WTC11 (cell line): Measurements from ENCODE around the gene PIEZO1. TPM values are rescaled to one million over a fixed set of nuclear protein-coding genes. Genes with fewer than 3 reads are reported as not detected.

Source experiments
- ATAC-seq: fragments of 200-7000 bp; cut with Tn5 transposase; 2 replicates; pipeline ENCODE4 v1.10.0; 2021; ENCODE audit warnings: mild to moderate bottlenecking, moderate library complexity
- CTCF ChIA-PET: fragments of 300-600 bp; sonication (Branson Sonifier 250); formaldehyde crosslinking; loops from one replicate; lab custom pipeline; 2021; ENCODE audit warnings: antibody characterized with exemption; lab: Charles Lee
- POLR2A ChIA-PET: fragments of 350-600 bp; sonication (Branson Sonifier 250); formaldehyde crosslinking; loops from one replicate; lab custom pipeline; 2021; ENCODE audit warnings: antibody characterized with exemption; lab: Charles Lee
- DNase-seq: peaks from one replicate; pipeline ENCODE4 v3.0.0; 2021; ENCODE audit warnings: low spot score
- H3K27ac Mint-ChIP-seq: 2 replicates; pipeline ENCODE4 v1.8.0; 2021; ENCODE audit warnings: mixed read lengths
- H3K27me3 Mint-ChIP-seq: 2 replicates; pipeline ENCODE4 v1.8.0; 2021; ENCODE audit warnings: low read depth, mild to moderate bottlenecking, moderate library complexity, mixed read lengths
- H3K36me3 Mint-ChIP-seq: 2 replicates; pipeline ENCODE4 v1.8.0; 2021; ENCODE audit warnings: mixed read lengths
- H3K4me1 Mint-ChIP-seq: 2 replicates; pipeline ENCODE4 v1.8.0; 2022; ENCODE audit warnings: mixed read lengths
- H3K4me3 Mint-ChIP-seq: 2 replicates; pipeline ENCODE4 v1.8.0; 2021; ENCODE audit warnings: mild to moderate bottlenecking, moderate library complexity, mixed read lengths
- H3K9me3 Mint-ChIP-seq: 2 replicates; pipeline ENCODE4 v1.8.0; 2021; ENCODE audit warnings: mixed read lengths
- E2F1 ChIP-seq: sonication (generic); formaldehyde crosslinking; IDR thresholded peaks from 2 replicates; pipeline ENCODE4 v1.8.0; 2022; ENCODE audit warnings: mild to moderate bottlenecking, missing genetic modification reagents
- ELF4 ChIP-seq: sonication (generic); formaldehyde crosslinking; IDR thresholded peaks from 2 replicates; pipeline ENCODE4 v1.8.1; 2022; ENCODE audit warnings: low read depth, mild to moderate bottlenecking, moderate library complexity, missing genetic modification reagents
- GTF2I ChIP-seq: fragments of 250-450 bp; sonication (Bioruptor Pico); conservative IDR thresholded peaks from 2 replicates; pipeline ENCODE4 v1.4.0; 2021; ENCODE audit warnings: mild to moderate bottlenecking
- IRF2 ChIP-seq: sonication (generic); formaldehyde crosslinking; IDR thresholded peaks from 2 replicates; pipeline ENCODE4 v1.8.0; 2022; ENCODE audit warnings: low read depth, missing genetic modification reagents, borderline replicate concordance
- JAZF1 ChIP-seq: fragments of 250-450 bp; sonication (Bioruptor Pico); IDR thresholded peaks from 2 replicates; pipeline ENCODE4 v1.9.0; 2021; ENCODE audit warnings: moderate library complexity, mild to moderate bottlenecking, inconsistent platforms
- KAT7 ChIP-seq: sonication (generic); formaldehyde crosslinking; IDR thresholded peaks from 2 replicates; pipeline ENCODE4 v1.8.1; 2023; ENCODE audit warnings: missing genetic modification reagents, mild to moderate bottlenecking, borderline replicate concordance
- NFATC4 ChIP-seq: fragments of 250-450 bp; sonication (Bioruptor Pico); IDR thresholded peaks from 2 replicates; pipeline ENCODE4 v1.9.0; 2021; ENCODE audit warnings: mild to moderate bottlenecking
- NFYB ChIP-seq: sonication (generic); formaldehyde crosslinking; conservative IDR thresholded peaks from 2 replicates; pipeline ENCODE4 v1.8.0; 2022; ENCODE audit warnings: low read depth, missing genetic modification reagents
- NR2C2 ChIP-seq: sonication (generic); formaldehyde crosslinking; IDR thresholded peaks from 2 replicates; pipeline ENCODE4 v1.8.0; 2022; ENCODE audit warnings: mild to moderate bottlenecking, missing genetic modification reagents
- PREB ChIP-seq: sonication (generic); formaldehyde crosslinking; IDR thresholded peaks from 2 replicates; pipeline ENCODE4 v1.8.1; 2022; ENCODE audit warnings: mild to moderate bottlenecking, missing genetic modification reagents, moderate library complexity, borderline replicate concordance
- RELA ChIP-seq: sonication (generic); formaldehyde crosslinking; IDR thresholded peaks from 2 replicates; pipeline ENCODE4 v1.8.1; 2022; ENCODE audit warnings: missing genetic modification reagents, mild to moderate bottlenecking, borderline replicate concordance
- SMAD4 ChIP-seq: sonication (generic); formaldehyde crosslinking; IDR thresholded peaks from 2 replicates; pipeline ENCODE4 v1.8.0; 2022; ENCODE audit warnings: mild to moderate bottlenecking, missing genetic modification reagents
- TEAD1 ChIP-seq: sonication (generic); formaldehyde crosslinking; IDR thresholded peaks from 2 replicates; pipeline ENCODE4 v1.8.0; 2022; ENCODE audit warnings: mild to moderate bottlenecking, missing genetic modification reagents
- USF1 ChIP-seq: sonication (generic); formaldehyde crosslinking; IDR thresholded peaks from 2 replicates; pipeline ENCODE4 v1.8.0; 2022; ENCODE audit warnings: mild to moderate bottlenecking, missing genetic modification reagents
- ZNF532 ChIP-seq: fragments of 250-450 bp; sonication (Bioruptor Pico); IDR thresholded peaks from 2 replicates; pipeline ENCODE4 v1.9.0; 2021; ENCODE audit warnings: mild to moderate bottlenecking, borderline replicate concordance
- total RNA-seq: library from RNA; stranded (reverse); gene quantifications from 3 replicates; pipeline ENCODE4 v1.2.3, GENCODE V29; 2021
- TF ChIP-seq, protein P1 (sequence below): sonication (generic); formaldehyde crosslinking; IDR thresholded peaks from 2 replicates; pipeline ENCODE4 v1.8.1; 2022; ENCODE audit warnings: low read depth, missing genetic modification reagents, borderline replicate concordance
- TF ChIP-seq, protein P2 (sequence below): sonication (generic); formaldehyde crosslinking; IDR thresholded peaks from 2 replicates; pipeline ENCODE4 v1.8.1; 2023; ENCODE audit warnings: mild to moderate bottlenecking, missing genetic modification reagents, moderate library complexity
- TF ChIP-seq, protein P3 (sequence below): sonication (generic); formaldehyde crosslinking; IDR thresholded peaks from 2 replicates; pipeline ENCODE4 v1.8.0; 2023; ENCODE audit warnings: missing genetic modification reagents

PIEZO1 gene
- total RNA-seq, 1 experiment from 2014 or later = 71.3 TPM

DNA sequence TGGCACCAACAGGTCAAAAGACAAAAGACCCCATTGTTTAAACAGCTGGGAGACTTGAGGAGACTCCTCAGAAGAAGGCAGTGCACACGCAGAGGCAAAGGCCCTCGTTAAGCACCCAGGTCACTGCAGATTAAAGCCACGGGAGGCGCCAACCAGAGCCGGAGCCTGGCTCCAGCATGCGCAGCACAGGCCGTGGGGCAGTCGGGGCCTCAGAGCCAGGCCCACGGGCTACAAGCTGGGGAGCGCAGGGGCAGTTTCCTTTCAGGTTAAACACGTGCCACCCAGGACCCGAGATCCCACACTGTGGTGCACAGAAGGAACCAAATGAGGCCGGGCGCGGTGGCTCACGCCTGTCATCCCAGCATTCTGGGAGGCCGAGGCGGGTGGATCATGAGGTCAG, 9.2 kb downstream of the PIEZO1 start (continued):
- TF ChIP-seq, protein P1, sequence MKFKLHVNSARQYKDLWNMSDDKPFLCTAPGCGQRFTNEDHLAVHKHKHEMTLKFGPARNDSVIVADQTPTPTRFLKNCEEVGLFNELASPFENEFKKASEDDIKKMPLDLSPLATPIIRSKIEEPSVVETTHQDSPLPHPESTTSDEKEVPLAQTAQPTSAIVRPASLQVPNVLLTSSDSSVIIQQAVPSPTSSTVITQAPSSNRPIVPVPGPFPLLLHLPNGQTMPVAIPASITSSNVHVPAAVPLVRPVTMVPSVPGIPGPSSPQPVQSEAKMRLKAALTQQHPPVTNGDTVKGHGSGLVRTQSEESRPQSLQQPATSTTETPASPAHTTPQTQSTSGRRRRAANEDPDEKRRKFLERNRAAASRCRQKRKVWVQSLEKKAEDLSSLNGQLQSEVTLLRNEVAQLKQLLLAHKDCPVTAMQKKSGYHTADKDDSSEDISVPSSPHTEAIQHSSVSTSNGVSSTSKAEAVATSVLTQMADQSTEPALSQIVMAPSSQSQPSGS (CRISPR knock-in tag) = no peak
- TF ChIP-seq, protein P2, sequence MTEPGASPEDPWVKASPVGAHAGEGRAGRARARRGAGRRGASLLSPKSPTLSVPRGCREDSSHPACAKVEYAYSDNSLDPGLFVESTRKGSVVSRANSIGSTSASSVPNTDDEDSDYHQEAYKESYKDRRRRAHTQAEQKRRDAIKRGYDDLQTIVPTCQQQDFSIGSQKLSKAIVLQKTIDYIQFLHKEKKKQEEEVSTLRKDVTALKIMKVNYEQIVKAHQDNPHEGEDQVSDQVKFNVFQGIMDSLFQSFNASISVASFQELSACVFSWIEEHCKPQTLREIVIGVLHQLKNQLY (CRISPR knock-in tag) = no peak
- no peak for TF ChIP-seq NFATC4 (CRISPR knock-in tag)
- no peak for TF ChIP-seq GTF2I (CRISPR knock-in tag)
- TF ChIP-seq E2F1 (CRISPR knock-in tag) = no peak
- TF ChIP-seq NFYB (CRISPR knock-in tag) = no peak

DNA sequence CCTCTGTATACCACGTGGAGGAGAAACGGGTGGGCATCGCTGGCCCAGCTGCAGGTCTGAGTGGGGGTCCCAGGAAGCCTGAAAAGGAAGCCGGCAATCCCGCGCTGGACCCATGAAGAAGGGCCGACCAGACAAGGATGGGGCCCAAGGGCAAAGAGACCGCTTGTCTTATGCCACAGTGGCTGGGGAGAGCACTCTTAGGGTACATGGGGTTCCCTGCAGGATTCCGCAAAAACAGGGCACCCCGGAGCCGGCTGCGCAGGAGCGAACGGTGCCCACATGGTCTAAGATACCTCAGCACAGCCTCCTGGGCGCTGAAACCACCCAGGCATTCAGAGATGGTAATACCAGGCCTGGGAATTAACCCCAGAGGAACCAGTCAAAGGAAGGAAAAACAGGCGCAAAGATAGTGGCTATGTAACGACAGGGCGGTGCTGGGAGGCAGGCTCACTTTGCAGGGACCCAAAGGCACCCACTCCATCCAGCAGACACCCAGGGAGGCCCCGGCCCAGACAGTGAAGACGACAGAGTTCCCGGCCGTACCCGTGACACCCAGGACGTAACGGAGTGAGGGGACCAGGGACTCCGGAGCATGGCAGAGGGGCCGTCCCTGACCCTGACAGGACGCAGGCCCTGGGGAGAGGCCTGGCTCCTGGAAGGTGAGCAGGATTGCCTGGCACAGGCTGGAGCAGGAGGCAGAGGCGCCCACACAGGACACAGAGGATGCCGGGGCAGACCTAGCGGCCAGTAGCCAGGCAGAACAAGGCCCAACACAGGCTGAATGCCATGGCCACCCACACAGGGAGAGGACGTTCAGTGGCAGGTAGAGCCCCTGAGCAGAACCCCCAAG, 10.3 kb downstream of the PIEZO1 start:
- H3K27ac Mint-ChIP-seq = 0 out of 2 replicates have a peak overlapping the region, but pooled peaks have one; percentile 45
- H3K4me3 Mint-ChIP-seq = no peak overlapping the region

DNA sequence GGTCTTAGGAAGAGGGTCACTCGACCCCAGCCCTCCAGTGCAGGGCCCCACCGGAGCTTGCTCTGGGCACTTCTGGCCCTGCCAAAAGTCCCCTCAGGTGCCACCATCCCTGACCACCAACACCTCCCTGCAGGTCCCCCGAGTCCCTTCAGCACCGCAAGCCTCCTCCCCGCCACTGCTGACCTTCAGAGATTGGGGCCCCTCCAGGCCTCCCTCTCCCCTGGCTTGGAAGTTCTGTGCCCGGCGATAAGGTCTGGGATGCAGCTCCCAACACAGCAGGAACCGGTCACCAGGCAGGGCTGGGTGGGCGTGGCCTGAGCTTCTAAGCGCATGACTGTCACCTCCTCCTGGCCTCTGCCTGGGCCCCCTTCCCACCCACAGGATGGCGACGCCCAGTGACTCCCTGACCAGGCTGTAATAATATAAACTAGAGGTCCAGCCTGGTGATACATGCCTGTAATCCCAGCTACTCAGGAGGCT, 11.2 kb downstream of the PIEZO1 start:
- peak; percentile 52 for DNase-seq
- Mint-ChIP-seq H3K4me1 (peaks cover 21% of the 10 kb centered on the region), H3K4me3 (no peak overlapping the region), H3K27ac (no peak overlapping the region), H3K36me3 (no peaks in the 10 kb centered on the region), H3K27me3 (no peaks in the 10 kb centered on the region), H3K9me3 (no peaks in the 10 kb centered on the region)
- POLR2A ChIA-PET = interaction anchor here (0.8 to 1.2 kb wide), 3 partner anchors 10 to 37 kb away, joined by 3 to 4 read pairs (median 3); no protein-coding TSS in a partner anchor
- no peak for ATAC-seq
- CTCF ChIA-PET = interaction anchor here (0.7 to 3.2 kb wide), 8 partner anchors 10 to 393 kb away, joined by 3 to 27 read pairs (median 4); partner anchors contain the start of gene PIEZO1
- TF ChIP-seq JAZF1 (CRISPR knock-in tag) = no peak
- no peak for TF ChIP-seq TEAD1 (CRISPR knock-in tag)
- no peak for TF ChIP-seq IRF2 (CRISPR knock-in tag)
- TF ChIP-seq RELA = no peak
- TF ChIP-seq PREB (CRISPR knock-in tag) = no peak
- TF ChIP-seq NR2C2 (CRISPR knock-in tag) = no peak
- TF ChIP-seq ELF4 (CRISPR knock-in tag) = no peak
- TF ChIP-seq KAT7 (CRISPR knock-in tag) = no peak
- TF ChIP-seq USF1 = no peak
- no peak for TF ChIP-seq ZNF532 (CRISPR knock-in tag)
- no peak for TF ChIP-seq SMAD4 (CRISPR knock-in tag)

More for the DNA sequence above, 10.3 kb downstream of the PIEZO1 start:
- Mint-ChIP-seq H3K27me3 (no peaks in the 10 kb centered on the region), H3K9me3 (no peaks in the 10 kb centered on the region), H3K36me3 (no peaks in the 10 kb centered on the region), H3K4me1 (peaks cover 15% of the 10 kb centered on the region)
- TF ChIP-seq, protein P3, sequence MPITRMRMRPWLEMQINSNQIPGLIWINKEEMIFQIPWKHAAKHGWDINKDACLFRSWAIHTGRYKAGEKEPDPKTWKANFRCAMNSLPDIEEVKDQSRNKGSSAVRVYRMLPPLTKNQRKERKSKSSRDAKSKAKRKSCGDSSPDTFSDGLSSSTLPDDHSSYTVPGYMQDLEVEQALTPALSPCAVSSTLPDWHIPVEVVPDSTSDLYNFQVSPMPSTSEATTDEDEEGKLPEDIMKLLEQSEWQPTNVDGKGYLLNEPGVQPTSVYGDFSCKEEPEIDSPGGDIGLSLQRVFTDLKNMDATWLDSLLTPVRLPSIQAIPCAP (CRISPR knock-in tag) = no peak
- ATAC-seq (no peak), DNase-seq (no peak)
- CTCF ChIA-PET = interaction anchor here (0.6 to 3.2 kb wide), 6 partner anchors 10 to 37 kb away, joined by 3 to 27 read pairs (median 6); partner anchors contain the start of gene PIEZO1
- POLR2A ChIA-PET = interaction anchor here (1.2 kb wide), 2 partner anchors 19 to 36 kb away, joined by 3 to 4 read pairs; no protein-coding TSS in a partner anchor
